ENCODE data around the gene SLC38A5. TPM values are rescaled to one million over a fixed set of nuclear protein-coding genes. Genes with fewer than 3 reads are reported as not detected.

Gene SLC38A5
- total RNA-seq, 1 donor from 2014 or later = 4.6 TPM

GRCh38 chrX:48491809-48492208 is 21.7 kb upstream of the SLC38A5 start:
- no peak overlapping the region for H3K4me3 Mint-ChIP-seq
- no peak for DNase-seq (ENCODE audit: extremely low spot score, unreplicated experiment)
- peaks cover 4% of the 10 kb centered on the region for H3K36me3 Mint-ChIP-seq
- no peaks in the 10 kb centered on the region for H3K4me1 Mint-ChIP-seq (ENCODE audit: unreplicated experiment)
- H3K27ac Mint-ChIP-seq = peak overlapping the region; percentile 8
- no peak for TF ChIP-seq CTCF (conservative IDR thresholded peaks at IDR 0.05)
- no peaks in the 10 kb centered on the region for H3K27me3 Mint-ChIP-seq
- no peaks in the 10 kb centered on the region for H3K9me3 Mint-ChIP-seq

GRCh38 chrX:48490661-48491060 is 20.6 kb upstream of the SLC38A5 start:
- Mint-ChIP-seq H3K4me1 (ENCODE audit: unreplicated experiment) (no peaks in the 10 kb centered on the region), H3K27ac (no peak overlapping the region), H3K27me3 (no peaks in the 10 kb centered on the region), H3K9me3 (no peaks in the 10 kb centered on the region), H3K36me3 (peaks cover 4% of the 10 kb centered on the region), H3K4me3 (no peak overlapping the region)
- no peak for DNase-seq (ENCODE audit: extremely low spot score, unreplicated experiment)
- no peak for TF ChIP-seq CTCF (conservative IDR thresholded peaks at IDR 0.05)

- no peaks in the 10 kb centered on the region for H3K4me1 Mint-ChIP-seq (ENCODE audit: unreplicated experiment)
- H3K27me3 Mint-ChIP-seq = no peaks in the 10 kb centered on the region
- TF ChIP-seq CTCF (conservative IDR thresholded peaks at IDR 0.05) = no peak
- peaks cover 4% of the 10 kb centered on the region for H3K36me3 Mint-ChIP-seq
- no peaks in the 10 kb centered on the region for H3K9me3 Mint-ChIP-seq
- no peak overlapping the region for H3K4me3 Mint-ChIP-seq
- DNase-seq (ENCODE audit: extremely low spot score, unreplicated experiment) = no peak
- H3K27ac Mint-ChIP-seq = no peak overlapping the region
Observed at GRCh38 chrX:48489892-48490291, 19.8 kb upstream of the SLC38A5 start.

GRCh38 chrX:48489296-48489695 is 19.2 kb upstream of the SLC38A5 start:
- Mint-ChIP-seq H3K9me3 (no peaks in the 10 kb centered on the region), H3K27ac (no peak overlapping the region)
- TF ChIP-seq CTCF (conservative IDR thresholded peaks at IDR 0.05) = no peak

GRCh38 chrX:48488034-48488433 is 18.0 kb upstream of the SLC38A5 start:
- H3K9me3 Mint-ChIP-seq = no peaks in the 10 kb centered on the region
- TF ChIP-seq CTCF (conservative IDR thresholded peaks at IDR 0.05) = no peak
- no peak for DNase-seq (ENCODE audit: extremely low spot score, unreplicated experiment)
- H3K36me3 Mint-ChIP-seq = peaks cover 4% of the 10 kb centered on the region
- no peak overlapping the region for H3K27ac Mint-ChIP-seq
- no peak overlapping the region for H3K4me3 Mint-ChIP-seq
- no peaks in the 10 kb centered on the region for H3K4me1 Mint-ChIP-seq (ENCODE audit: unreplicated experiment)
- H3K27me3 Mint-ChIP-seq = no peaks in the 10 kb centered on the region

More at GRCh38 chrX:48489296-48489695, 19.2 kb upstream of the SLC38A5 start:
- no peak for DNase-seq (ENCODE audit: extremely low spot score, unreplicated experiment)
- H3K36me3 Mint-ChIP-seq = peaks cover 4% of the 10 kb centered on the region
- no peak overlapping the region for H3K4me3 Mint-ChIP-seq
- H3K27me3 Mint-ChIP-seq = no peaks in the 10 kb centered on the region
- no peaks in the 10 kb centered on the region for H3K4me1 Mint-ChIP-seq (ENCODE audit: unreplicated experiment)

- no peak for DNase-seq (ENCODE audit: extremely low spot score, unreplicated experiment)
- H3K27me3 Mint-ChIP-seq = no peaks in the 10 kb centered on the region
- no peaks in the 10 kb centered on the region for H3K9me3 Mint-ChIP-seq
- peak overlapping the region; percentile 20 for H3K4me3 Mint-ChIP-seq
- peak overlapping the region; percentile 87 for H3K27ac Mint-ChIP-seq
- H3K4me1 Mint-ChIP-seq (ENCODE audit: unreplicated experiment) = no peaks in the 10 kb centered on the region
- H3K36me3 Mint-ChIP-seq = peaks cover 4% of the 10 kb centered on the region
- TF ChIP-seq CTCF (conservative IDR thresholded peaks at IDR 0.05) = no peak
Observed at GRCh38 chrX:48487362-48487798, 17.3 kb upstream of the SLC38A5 start.
